ENCODE data around the gene CDT1.

CDT1 gene

DNA sequence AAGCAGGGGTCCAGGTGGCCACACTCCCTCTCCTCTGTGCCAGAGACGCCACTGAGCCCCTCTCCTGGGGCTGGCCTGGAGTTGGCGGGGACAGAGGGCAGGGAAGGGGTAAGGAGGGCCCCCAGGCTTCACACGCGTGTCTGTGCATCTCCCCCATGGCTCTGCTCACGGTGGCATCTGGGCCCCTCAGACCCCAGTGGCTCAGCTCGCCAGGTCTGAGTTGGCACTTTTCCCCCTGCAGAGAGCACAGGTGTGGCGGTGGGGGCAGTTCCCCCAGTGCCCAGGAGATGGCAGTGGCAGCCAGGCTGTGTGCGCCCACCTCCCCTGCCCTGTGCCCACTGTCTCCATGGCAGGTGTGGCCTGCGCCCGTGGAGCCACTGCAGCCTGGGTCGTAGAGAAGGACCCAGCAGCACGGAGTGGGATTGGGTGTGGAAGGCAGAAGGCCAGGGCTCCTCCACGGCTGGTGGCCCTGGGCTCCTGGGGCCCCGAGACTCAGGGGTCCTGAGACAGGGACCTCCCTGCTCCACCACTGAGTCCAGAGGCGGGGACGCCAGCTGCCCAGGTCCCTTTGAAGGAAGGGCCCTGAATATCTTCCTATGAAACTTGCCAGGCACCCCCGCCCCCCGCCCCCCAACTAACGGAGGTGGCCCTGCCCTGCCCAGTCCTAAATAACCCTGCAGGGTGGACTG, 12.5 kb downstream of the CDT1 start:
- TF ChIP-seq, protein P1, sequence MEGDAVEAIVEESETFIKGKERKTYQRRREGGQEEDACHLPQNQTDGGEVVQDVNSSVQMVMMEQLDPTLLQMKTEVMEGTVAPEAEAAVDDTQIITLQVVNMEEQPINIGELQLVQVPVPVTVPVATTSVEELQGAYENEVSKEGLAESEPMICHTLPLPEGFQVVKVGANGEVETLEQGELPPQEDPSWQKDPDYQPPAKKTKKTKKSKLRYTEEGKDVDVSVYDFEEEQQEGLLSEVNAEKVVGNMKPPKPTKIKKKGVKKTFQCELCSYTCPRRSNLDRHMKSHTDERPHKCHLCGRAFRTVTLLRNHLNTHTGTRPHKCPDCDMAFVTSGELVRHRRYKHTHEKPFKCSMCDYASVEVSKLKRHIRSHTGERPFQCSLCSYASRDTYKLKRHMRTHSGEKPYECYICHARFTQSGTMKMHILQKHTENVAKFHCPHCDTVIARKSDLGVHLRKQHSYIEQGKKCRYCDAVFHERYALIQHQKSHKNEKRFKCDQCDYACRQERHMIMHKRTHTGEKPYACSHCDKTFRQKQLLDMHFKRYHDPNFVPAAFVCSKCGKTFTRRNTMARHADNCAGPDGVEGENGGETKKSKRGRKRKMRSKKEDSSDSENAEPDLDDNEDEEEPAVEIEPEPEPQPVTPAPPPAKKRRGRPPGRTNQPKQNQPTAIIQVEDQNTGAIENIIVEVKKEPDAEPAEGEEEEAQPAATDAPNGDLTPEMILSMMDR (IDR thresholded peaks at IDR 0.05): peak; percentile 36 to 52
- Histone ChIP-seq H3K36me3 (peaks cover 0 to 8% (median 6%) of the 10 kb centered on the region in 3 donors), H3K4me3 (no peak overlapping the region), H3K27ac (no peak overlapping the region), H3K27me3 (no peaks in the 10 kb centered on the region), H3K4me1 (peaks cover 0 to 15% (median 11%) of the 10 kb centered on the region in 4 donors), H3K9me3 (no peaks in the 10 kb centered on the region)
- DNase-seq: no peak
- intact Hi-C loops (cut with DNase I; ENCODE audit: low total_unique reads): loop anchor here (10.0 kb wide), 1 partner anchor 241 kb away; the partner anchor contains the start of gene ZC3H18

DNA sequence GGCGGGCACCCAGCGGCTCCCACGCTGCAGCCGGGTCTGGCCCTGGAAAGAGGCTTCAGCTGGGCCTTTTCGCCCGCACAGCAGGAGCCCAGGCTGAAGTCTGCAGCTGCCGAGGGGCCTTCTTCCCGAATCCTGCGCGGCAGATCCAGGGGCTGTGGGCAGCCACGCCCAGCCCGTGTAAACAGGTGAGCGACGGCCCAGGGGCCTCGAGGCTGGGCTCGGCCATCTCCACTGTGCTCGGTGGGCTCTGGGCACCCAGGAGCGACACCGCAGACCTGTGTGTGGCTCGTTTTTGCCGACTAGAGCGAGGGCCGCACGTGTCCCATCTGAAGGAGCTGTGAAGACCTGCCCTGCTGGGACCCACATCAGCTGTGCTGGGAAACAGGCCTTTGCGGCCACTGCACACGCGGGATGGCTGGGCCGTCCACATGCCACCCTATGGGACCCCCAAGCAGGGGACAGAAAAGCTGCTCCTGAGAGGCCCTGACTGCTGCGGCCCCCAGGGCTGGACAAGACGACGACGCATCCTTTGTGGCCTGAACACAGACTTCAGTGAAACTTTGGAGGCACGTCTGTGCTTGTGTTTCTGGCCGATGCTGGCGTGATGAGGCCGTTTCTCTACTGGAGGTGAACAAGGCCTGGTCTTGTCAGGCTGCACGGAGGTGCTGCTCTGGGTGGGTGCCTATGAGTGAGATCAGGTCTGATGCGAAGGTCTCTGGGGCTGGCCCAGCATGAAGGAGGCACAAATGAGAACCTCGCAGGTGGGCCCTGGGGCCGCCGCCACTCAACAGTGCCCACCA, 13.3 kb downstream of the CDT1 start:
- no peak for DNase-seq
- H3K27ac ChIP-seq: no peak overlapping the region
- H3K4me3 ChIP-seq: no peak overlapping the region
- TF ChIP-seq, protein P1 (IDR thresholded peaks at IDR 0.05): no peak
- intact Hi-C loops (cut with DNase I; ENCODE audit: low total_unique reads): loop anchor here (10.0 kb wide), 1 partner anchor 242 kb away; the partner anchor contains the start of gene ZC3H18
- H3K27me3 ChIP-seq: no peaks in the 10 kb centered on the region
- H3K4me1 ChIP-seq: peaks cover 0 to 13% (median 10%) of the 10 kb centered on the region in 4 donors
- no peaks in the 10 kb centered on the region for H3K9me3 ChIP-seq
- peaks cover 3 to 17% (median 14%) of the 10 kb centered on the region in 3 donors for H3K36me3 ChIP-seq

DNA sequence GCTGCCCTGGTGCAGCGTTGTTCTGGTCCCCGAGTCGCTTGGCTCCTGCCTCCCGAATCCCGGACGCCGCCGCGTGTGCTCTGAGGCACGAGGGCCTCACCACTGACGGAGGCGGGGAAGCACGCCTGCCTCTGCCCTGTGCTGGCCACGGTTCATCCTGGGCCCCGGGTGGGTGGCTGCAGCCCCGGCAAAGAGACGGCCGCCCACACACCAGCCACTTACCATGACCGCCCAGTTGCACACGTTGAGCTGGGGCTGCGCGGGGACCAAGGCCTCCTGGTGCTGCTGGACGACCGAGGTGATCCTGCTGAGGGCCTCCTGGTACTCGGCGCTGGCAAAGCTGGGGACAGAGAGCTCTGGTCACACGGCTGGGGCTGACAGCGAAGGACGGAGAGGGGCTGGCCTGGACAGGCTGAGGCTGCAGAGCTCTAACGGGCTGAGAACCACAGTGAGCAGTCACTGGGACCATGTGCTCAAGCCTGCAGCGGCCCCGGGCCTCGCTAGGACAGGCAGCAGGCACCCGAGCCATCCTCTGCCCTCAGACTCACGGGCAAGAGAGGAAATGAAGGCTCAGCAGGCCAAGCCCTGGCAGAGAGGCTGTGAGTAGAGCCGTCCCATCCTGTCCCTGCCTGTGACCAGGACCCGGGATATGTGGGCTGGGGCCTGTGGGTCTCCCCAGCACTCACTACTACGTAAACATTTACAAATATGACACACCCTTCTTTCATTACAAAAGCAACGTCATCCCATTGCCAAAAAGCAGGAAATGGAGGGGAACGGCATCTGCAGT, 14.4 kb downstream of the CDT1 start:
- TF ChIP-seq, protein P1 (IDR thresholded peaks at IDR 0.05): no peak
- no peaks in the 10 kb centered on the region for H3K9me3 ChIP-seq
- DNase-seq: no peak
- H3K27me3 ChIP-seq: no peaks in the 10 kb centered on the region
- intact Hi-C loops (cut with DNase I; ENCODE audit: low total_unique reads): loop anchor here (10.0 kb wide), 1 partner anchor 243 kb away; the partner anchor contains the start of gene ZC3H18
- H3K27ac ChIP-seq: no peak overlapping the region
- H3K36me3 ChIP-seq: peaks cover 13 to 28% (median 25%) of the 10 kb centered on the region in 3 donors
- no peak overlapping the region for H3K4me3 ChIP-seq
- peaks cover 0 to 6% (median 4%) of the 10 kb centered on the region in 4 donors for H3K4me1 ChIP-seq

- H3K36me3 ChIP-seq: peaks cover 13 to 31% (median 26%) of the 10 kb centered on the region in 3 donors
- peaks cover 0 to under 1% (median 0%) of the 10 kb centered on the region in 4 donors for H3K4me1 ChIP-seq
- H3K9me3 ChIP-seq: no peaks in the 10 kb centered on the region
- H3K27ac ChIP-seq: no peak overlapping the region
- H3K4me3 ChIP-seq: no peak overlapping the region
- intact Hi-C loops (cut with DNase I; ENCODE audit: low total_unique reads): loop anchor here (10.0 kb wide), 1 partner anchor 244 kb away; the partner anchor contains the start of gene ZC3H18
- no peaks in the 10 kb centered on the region for H3K27me3 ChIP-seq
- TF ChIP-seq, protein P1 (IDR thresholded peaks at IDR 0.05): no peak
- DNase-seq: no peak
Measured at GRCh38 chr16:88818575-88818874, 14.9 kb downstream of the CDT1 start.

- TF ChIP-seq, protein P1 (IDR thresholded peaks at IDR 0.05): no peak
- no peak overlapping the region for H3K4me3 ChIP-seq
- H3K27me3 ChIP-seq: no peaks in the 10 kb centered on the region
- intact Hi-C loops (cut with DNase I; ENCODE audit: low total_unique reads): loop anchor here (10.0 kb wide), 1 partner anchor 244 kb away; the partner anchor contains the start of gene ZC3H18
- no peaks in the 10 kb centered on the region for H3K4me1 ChIP-seq
- H3K36me3 ChIP-seq: peaks cover 13 to 37% (median 26%) of the 10 kb centered on the region in 3 donors
- H3K9me3 ChIP-seq: no peaks in the 10 kb centered on the region
- DNase-seq: no peak
- H3K27ac ChIP-seq: no peak overlapping the region
Measured at GRCh38 chr16:88819126-88819525, 15.5 kb downstream of the CDT1 start.

Measured in tibial artery (tissue), 4 donors.